NCI-H2196 (cell line): ENCODE results near the gene LCE1B.

Experiments
- DNase-seq: peaks from one replicate; lab custom pipeline; 2025; ENCODE audit not compliant: unreplicated experiment; lab: John Stamatoyannopoulos, UW

The LCE1B gene

DNA sequence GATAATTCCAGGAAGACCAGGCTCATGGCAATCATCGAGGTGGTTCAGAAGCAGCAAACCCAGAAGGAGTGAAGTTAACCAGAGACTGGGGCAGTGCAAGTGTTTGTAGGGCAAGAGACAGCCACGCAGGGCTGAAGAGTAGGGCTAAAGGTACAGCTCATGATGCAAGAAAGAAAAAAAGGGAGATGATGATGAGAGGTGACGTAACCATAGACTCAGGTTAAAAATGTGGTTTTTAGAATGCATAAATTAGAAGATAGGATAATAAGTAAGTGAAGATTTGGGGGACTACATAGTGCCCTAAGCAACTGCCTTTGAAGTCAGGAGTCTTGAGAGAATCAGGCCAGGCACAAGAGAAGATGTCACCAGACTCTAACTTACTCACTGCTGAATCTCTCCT, 48.4 kb downstream of the LCE1B start:
- DNase-seq = no peak

DNA sequence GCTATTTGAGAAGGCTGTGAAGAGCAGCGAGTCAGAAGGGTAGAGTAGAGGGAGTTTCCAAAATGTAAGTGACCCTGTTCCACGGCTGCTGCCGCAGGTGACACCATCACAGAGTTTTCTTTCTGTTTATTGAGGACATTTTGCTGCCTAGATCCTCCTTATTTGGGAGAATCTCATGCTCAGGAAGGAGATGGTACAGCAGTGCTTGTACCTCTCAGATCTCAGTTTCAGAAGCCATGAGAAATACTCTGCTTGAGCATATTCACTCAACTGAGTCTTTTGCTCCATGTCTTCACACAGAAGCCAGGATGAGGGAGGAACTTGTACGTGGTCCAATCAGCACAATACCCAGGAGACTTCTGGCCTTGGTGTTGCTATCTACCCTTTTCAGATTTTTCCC, 49.6 kb downstream of the LCE1B start:
- no peak for DNase-seq
